A673 (cell line): ENCODE measurements around the gene ZW10. TPM values are rescaled to one million over a fixed set of nuclear protein-coding genes. Genes with fewer than 3 reads are reported as not detected.

Source experiments
- BruUV-seq: library from RNA; stranded (reverse); fragments of 400-500 nt; replicated peaks from 2 replicates; lab custom pipeline; 2021; lab: Mats Ljungman, UMichigan
- CTCF ChIA-PET: fragments of 300-600 bp; sonication (Branson Sonifier 250); formaldehyde crosslinking; loops from one replicate; lab custom pipeline; 2022; ENCODE audit warnings: antibody characterized with exemption; lab: Charles Lee
- POLR2A ChIA-PET: fragments of 300-600 bp; sonication (Branson Sonifier 250); formaldehyde crosslinking; loops from one replicate; lab custom pipeline; 2022; ENCODE audit warnings: antibody characterized with exemption; ENCODE audit not compliant: low non-redundant PET; lab: Charles Lee
- DNase-seq: peaks from one replicate; pipeline ENCODE4 v3.0.0-alpha.2; 2015; ENCODE audit warnings: low spot score
- H3K27ac ChIP-seq: fragments of 200-600 bp; sonication (generic); 2 replicates; pipeline ENCODE4 v1.5.1; 2016; ENCODE audit warnings: mixed run types, low read depth, mild to moderate bottlenecking, mixed read lengths, antibody characterized with exemption, low read length; ENCODE audit not compliant: poor library complexity, severe bottlenecking
- H3K27me3 ChIP-seq: fragments of 200-600 bp; sonication (generic); replicated peaks from 2 replicates; pipeline ENCODE4 v1.6.1; 2017; ENCODE audit warnings: mixed run types, low read depth, mild to moderate bottlenecking, mixed read lengths, antibody characterized with exemption, low read length; ENCODE audit not compliant: insufficient read depth, poor library complexity
- H3K36me3 ChIP-seq: fragments of 200-600 bp; sonication (generic); 2 replicates; pipeline ENCODE4 v1.6.1; 2016; ENCODE audit warnings: mixed run types, mild to moderate bottlenecking, mixed read lengths, antibody characterized with exemption, low read length; ENCODE audit not compliant: insufficient read depth, poor library complexity, severe bottlenecking
- H3K4me1 ChIP-seq: fragments of 200-600 bp; sonication (generic); 2 replicates; pipeline ENCODE4 v1.6.1; 2017; ENCODE audit warnings: mixed run types, mild to moderate bottlenecking, mixed read lengths, antibody characterized with exemption, low read length; ENCODE audit not compliant: insufficient read depth, poor library complexity, severe bottlenecking
- H3K4me3 ChIP-seq: fragments of 200-600 bp; sonication (generic); 2 replicates; pipeline ENCODE4 v1.5.1; 2016; ENCODE audit warnings: low read depth, mixed run types, mild to moderate bottlenecking, mixed read lengths, low read length; ENCODE audit not compliant: poor library complexity, severe bottlenecking
- H3K9me3 ChIP-seq: fragments of 200-600 bp; sonication (generic); 2 replicates; pipeline ENCODE4 v1.6.1; 2016; ENCODE audit warnings: mixed run types, low read depth, mild to moderate bottlenecking, mixed read lengths, antibody characterized with exemption, low read length; ENCODE audit not compliant: poor library complexity, severe bottlenecking
- CTCF ChIP-seq: fragments of 300-800, 200-600 bp; sonication (generic); conservative IDR thresholded peaks from 2 replicates; pipeline ENCODE4 v1.5.1; 2017; ENCODE audit warnings: low read depth, mild to moderate bottlenecking, antibody characterized with exemption, low read length, moderate library complexity, mixed read lengths
- EZH2 ChIP-seq: fragments of 200-600 bp; sonication (generic); IDR thresholded peaks from 2 replicates; pipeline ENCODE4 v1.6.1; 2017; ENCODE audit warnings: borderline replicate concordance, low read depth, mild to moderate bottlenecking, mixed read lengths, antibody characterized with exemption, low read length; ENCODE audit not compliant: poor library complexity, severe bottlenecking
- intact Hi-C: fragments of 100-400 bp; cut with micrococcal nuclease; formaldehyde crosslinking; loops from one replicate; pipeline ENCODE4 v1.10.0; 2022; ENCODE audit not compliant: unreplicated experiment
- total RNA-seq: library from RNA; stranded (reverse); gene quantifications from 2 replicates; pipeline ENCODE4 v1.2.3, GENCODE V29; 2021

Gene ZW10
- total RNA-seq, 1 experiment from 2014 or later, result 31.4 TPM

- Histone ChIP-seq H3K4me1 (no peaks in the 10 kb centered on the region), H3K27ac (no peak overlapping the region), H3K27me3 (no peaks in the 10 kb centered on the region), H3K36me3 (no peaks in the 10 kb centered on the region), H3K9me3 (no peaks in the 10 kb centered on the region), H3K4me3 (no peak overlapping the region)
- DNase-seq, result no peak
- ChIA-PET POLR2A (no interaction called here), CTCF (no interaction called here)
- BruUV-seq, result no TSS peak
- TF ChIP-seq CTCF, result no peak
- intact Hi-C loops, result no loop called here
These were observed 80.5 kb downstream of the ZW10 start for GRCh38 chr11:113693030-113693429.

- no peak for TF ChIP-seq EZH2
- TF ChIP-seq CTCF, result peak; percentile 90
- Histone ChIP-seq H3K9me3 (no peaks in the 10 kb centered on the region), H3K27ac (no peak overlapping the region), H3K4me3 (no peak overlapping the region), H3K27me3 (no peaks in the 10 kb centered on the region), H3K4me1 (no peaks in the 10 kb centered on the region), H3K36me3 (no peaks in the 10 kb centered on the region)
- ChIA-PET POLR2A (no interaction called here), CTCF (no interaction called here)
- DNase-seq, result peak; percentile 23
- intact Hi-C loops, result no loop called here
- BruUV-seq, result no TSS peak
These were observed 82.6 kb downstream of the ZW10 start for GRCh38 chr11:113690619-113691569.

GRCh38 chr11:113689768-113690618 lies 83.5 kb downstream of the ZW10 start:
- no peak for DNase-seq
- no peaks in the 10 kb centered on the region for H3K9me3 ChIP-seq
- intact Hi-C loops, result no loop called here
- no peak overlapping the region for H3K4me3 ChIP-seq
- no peaks in the 10 kb centered on the region for H3K4me1 ChIP-seq
- BruUV-seq, result no TSS peak
- ChIA-PET POLR2A (no interaction called here), CTCF (no interaction called here)
- TF ChIP-seq EZH2 (no peak), CTCF (no peak)
- H3K27ac ChIP-seq, result no peak overlapping the region
- no peaks in the 10 kb centered on the region for H3K36me3 ChIP-seq
- H3K27me3 ChIP-seq, result no peaks in the 10 kb centered on the region
